GM18907 (cell line): ENCODE data around the gene PCIF1.
"Not testable (repeated sequence)": the region's sequence is repeated elsewhere in the genome, so short reads cannot be mapped to it uniquely, and the experiment has no call there.

Experiments
- ATAC-seq: cut with Tn5 transposase; IDR thresholded peaks from one replicate; pipeline ENCODE4 v1.9.1; 2021; ENCODE audit warnings: mild to moderate bottlenecking, moderate library complexity; ENCODE audit not compliant: unreplicated experiment

PCIF1 gene

DNA sequence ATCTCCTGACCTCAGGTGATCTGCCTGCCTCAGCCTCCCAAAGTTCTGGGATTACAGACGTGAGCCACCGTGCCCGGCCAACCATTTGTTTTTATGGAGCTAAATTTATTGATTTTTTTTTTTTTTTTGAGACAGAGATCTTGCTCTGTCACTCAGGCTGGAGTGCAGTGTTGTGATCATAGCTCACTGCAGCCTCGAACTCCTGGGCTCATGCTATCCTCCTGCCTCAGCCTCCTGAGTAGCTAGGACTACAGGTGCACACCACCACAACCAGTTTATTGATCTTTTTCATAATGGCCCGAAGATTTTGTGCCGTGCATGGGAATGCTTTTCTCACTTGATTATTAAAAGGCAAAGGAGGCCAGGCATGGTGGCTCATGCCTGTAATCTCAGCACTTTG is 54.3 kb downstream of the PCIF1 start:
- not testable (repeated sequence) for ATAC-seq

DNA sequence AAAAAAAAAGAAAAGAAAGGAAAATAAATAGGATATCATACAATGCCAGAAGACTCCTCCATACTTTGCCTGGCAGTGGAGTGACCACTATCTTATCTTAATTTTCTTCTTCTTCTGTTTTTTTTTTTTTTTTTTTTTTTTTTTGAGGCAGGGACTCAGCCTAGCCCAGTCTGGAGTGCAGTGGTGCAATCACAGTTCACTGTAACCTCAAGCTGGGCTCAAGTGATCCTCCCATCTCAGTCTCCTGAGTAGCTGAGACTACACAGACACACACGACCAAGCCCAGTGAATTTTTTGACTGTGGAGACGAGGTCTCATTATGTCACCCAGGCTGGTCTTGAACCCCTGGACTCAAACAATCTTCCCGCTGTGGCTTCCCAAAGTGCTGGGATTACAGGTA is 57.1 kb downstream of the PCIF1 start:
- no peak for ATAC-seq

DNA sequence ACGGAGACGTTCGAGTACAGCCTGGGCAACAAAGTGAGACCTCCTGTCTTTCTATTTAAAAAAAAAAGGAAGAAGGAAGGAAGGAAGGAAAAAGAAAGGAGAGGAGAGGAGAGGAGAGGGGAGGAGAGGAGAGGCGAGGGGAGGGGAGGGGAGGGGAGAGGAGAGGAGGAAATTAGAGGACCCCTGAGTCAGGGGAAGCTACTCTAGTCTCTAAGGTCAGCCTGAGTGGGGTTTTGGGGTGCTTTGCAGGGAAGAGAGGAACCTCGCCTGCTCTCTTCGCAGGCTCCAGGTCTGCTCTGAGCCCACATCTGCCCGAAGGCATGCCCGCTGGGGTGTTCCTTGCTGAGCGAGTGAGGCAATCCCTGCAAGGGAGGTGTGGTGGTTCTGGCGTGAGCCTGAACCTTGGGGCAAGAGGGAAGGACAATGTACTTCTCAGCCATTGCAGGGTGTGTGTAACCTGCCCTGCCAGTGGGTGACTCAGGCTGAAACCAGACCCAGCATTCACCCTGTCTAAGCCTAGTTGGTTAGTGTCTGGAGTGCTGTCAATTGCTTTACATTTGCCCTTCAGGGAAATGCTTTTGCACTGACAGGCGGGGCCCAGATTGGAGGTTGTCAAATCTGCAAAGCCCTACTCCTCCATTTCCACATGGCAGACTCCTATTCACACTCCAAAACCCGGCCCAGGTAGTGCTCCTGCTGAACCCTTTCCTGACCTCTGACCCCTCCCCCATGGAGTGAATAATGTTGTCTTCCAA is 58.9 kb downstream of the PCIF1 start:
- no peak for ATAC-seq

- no peak for ATAC-seq
Measured at GRCh38 chr20:45994761-45995493, 60.4 kb downstream of the PCIF1 start.

GRCh38 chr20:45995495-45996097 is 61.1 kb downstream of the PCIF1 start:
- ATAC-seq: not testable (repeated sequence)

- no peak for ATAC-seq
Measured at GRCh38 chr20:45997187-45997586, 62.7 kb downstream of the PCIF1 start.
